CMK (cell line): ENCODE results near the gene ANTXR2.

Experiments
- DNase-seq: peaks from one replicate; pipeline ENCODE4 v3.0.0-alpha.2; 2010; ENCODE audit warnings: low read depth

The ANTXR2 gene

GRCh38 chr4:80092088-80092487, 19.1 kb upstream of the ANTXR2 start:
- no peak for DNase-seq

GRCh38 chr4:80091688-80092087, 18.7 kb upstream of the ANTXR2 start:
- no peak for DNase-seq

DNA sequence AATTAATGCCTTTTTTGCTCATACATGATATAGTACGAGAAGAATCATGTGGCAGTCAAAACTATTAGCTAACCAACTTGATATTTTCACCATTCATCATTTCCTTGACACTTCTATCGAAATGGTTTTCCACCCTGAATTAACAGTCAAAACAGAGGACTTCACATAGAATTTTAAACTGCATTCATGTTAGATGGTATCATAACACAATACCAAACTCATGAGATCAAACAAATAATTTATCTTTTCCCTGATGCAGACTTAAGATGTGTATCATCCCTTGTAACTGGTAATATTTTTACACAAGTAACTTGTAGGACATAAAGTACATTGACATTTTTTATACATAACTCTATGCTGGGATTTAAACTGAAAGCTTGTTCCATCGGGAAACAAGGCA, 18.2 kb upstream of the ANTXR2 start:
- DNase-seq, result no peak

- DNase-seq, result no peak
Measured at GRCh38 chr4:80090090-80090489, 17.1 kb upstream of the ANTXR2 start.

DNA sequence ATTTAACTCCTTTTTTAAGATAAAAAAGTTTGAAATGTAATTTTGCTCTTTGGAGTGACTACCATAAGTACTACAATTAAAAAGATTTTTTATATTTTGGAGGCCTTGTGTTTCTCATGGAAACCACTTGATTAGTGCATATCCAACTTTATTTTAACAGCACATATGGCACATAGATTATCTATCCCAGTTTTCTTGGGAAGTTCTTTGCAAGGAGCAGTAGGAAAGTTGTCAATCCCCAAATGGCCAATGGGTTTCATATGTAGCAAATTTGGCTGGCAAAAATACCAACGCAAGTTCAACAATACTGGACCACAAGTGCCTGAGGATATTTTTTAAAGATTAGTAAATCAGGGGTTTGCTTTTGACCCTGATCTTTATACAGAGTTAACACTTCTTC, 15.4 kb upstream of the ANTXR2 start:
- no peak for DNase-seq

GRCh38 chr4:80086296-80086695, 13.3 kb upstream of the ANTXR2 start:
- no peak for DNase-seq

DNA sequence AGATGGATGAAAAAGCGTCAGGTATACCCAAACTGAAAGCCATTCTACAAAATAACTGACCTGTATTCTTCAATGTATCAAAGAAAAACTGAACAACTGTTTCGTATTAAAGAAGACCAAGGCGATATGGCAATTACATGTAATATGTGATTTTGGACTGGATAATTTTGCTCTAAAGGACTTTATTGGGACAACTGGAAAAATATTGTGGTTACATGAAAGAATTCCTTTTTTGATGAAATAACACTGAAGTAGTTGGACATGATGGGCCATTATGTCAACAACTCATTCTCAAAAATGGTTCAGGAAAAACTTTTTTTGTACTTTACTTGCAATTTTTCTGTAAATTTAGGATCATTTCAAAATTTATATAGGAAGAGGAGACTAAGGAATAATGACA, 12.1 kb upstream of the ANTXR2 start:
- DNase-seq, result no peak

DNA sequence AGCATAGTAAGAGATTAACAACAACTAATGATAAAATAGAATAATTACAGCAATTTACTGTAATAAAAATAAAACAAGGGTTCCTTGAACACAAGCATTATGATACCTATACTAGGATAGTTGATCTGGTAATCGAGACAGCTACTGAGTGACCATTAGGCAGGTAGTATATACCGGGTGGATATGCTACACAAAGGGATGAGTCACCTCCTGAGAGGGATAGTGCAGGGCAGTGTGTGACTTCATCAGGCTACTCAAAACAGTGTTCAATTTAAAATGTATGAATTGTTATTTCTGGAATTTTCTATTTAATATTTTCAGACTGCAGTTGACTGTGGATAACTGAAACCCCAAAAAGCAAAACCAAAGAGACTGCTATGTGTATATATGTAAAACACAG, 9.7 kb upstream of the ANTXR2 start:
- DNase-seq, result no peak

DNA sequence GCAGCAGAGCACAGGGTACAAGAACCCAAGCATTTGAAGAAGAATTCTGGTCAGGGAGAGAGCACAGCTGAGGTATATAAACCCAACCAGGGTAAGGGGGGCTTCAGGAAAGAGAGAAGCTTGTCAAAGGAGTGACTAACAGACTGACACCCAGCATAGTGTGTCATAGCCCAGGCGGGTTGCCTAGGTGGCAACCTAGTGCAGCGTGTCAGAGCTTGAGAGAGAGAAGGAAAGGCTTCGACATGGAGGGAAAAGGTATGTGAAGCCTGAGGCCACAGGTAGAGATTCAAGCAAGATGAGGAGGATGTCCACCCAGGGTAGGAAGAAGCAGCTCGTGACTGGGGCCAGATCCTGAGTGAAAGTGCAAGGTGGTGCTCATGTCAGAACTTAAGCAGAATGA, 8.5 kb upstream of the ANTXR2 start:
- no peak for DNase-seq

- no peak for DNase-seq
Measured at GRCh38 chr4:80079255-80079923, 6.4 kb upstream of the ANTXR2 start.

DNA sequence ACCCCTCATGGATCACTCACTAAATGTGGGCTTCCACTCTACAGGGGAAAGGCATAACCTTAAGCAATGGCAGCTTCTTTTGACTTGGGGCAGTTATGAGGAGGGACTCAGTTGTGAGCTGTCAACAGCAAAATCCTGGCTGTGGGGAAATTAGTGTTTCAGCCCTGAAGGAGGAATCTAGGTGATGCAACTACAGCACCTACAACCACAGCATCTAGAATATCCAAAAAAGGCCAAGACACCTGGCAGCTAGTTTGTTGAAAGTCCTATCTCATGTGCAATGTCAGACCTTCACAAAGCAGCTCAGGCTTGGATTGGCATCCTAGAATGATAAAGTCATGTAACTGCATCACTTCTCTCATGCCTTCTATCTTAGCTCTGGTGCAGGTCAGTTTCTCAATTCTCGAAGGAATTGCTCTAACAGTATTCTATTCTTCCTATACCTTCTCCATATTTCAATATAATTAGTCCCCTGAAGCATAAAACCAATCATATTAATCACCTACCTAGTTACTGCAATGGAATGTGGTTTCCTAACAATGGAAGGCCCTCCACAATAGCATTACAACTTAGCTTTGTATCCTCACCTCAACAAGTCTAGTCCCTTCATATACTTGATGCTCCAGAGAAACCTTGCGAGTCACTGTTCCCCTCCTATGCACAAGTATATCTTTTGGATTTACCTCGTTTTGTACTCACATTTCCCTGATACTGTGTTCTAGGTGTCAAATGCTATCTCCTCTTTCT, 5.5 kb upstream of the ANTXR2 start:
- DNase-seq, result no peak

GRCh38 chr4:80077639-80078038, 4.6 kb upstream of the ANTXR2 start:
- no peak for DNase-seq

DNA sequence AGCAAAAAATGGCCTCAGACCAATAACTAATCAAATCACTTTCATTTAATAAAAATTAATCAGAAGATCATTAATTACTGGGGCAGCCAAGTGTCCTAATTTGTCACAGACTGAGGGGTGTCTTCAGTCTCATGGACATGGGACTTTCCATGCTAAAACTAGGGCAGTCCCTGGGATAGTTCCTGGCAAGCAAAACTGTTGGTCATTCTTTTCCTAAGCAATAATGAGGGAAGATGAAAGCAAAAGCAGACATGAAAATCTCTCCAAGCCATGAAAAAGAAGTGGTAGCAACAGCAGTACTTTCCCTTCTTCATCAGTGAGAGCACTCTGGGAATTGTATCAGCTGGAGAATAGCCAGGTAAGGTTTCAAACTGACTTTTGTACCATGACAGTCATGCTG, 3.7 kb upstream of the ANTXR2 start:
- DNase-seq, result no peak

- DNase-seq, result no peak
Measured at GRCh38 chr4:80075995-80076675, 3.1 kb upstream of the ANTXR2 start.

- DNase-seq, result no peak
Measured at GRCh38 chr4:80074651-80075050, 1.6 kb upstream of the ANTXR2 start.

GRCh38 chr4:80074069-80074468, 1.0 kb upstream of the ANTXR2 start:
- no peak for DNase-seq

- DNase-seq, result no peak
Measured at GRCh38 chr4:80073473-80074008, 512 bp upstream of the ANTXR2 start.

- no peak for DNase-seq
Measured at GRCh38 chr4:80072228-80072743, 743 bp downstream of the ANTXR2 start.

DNA sequence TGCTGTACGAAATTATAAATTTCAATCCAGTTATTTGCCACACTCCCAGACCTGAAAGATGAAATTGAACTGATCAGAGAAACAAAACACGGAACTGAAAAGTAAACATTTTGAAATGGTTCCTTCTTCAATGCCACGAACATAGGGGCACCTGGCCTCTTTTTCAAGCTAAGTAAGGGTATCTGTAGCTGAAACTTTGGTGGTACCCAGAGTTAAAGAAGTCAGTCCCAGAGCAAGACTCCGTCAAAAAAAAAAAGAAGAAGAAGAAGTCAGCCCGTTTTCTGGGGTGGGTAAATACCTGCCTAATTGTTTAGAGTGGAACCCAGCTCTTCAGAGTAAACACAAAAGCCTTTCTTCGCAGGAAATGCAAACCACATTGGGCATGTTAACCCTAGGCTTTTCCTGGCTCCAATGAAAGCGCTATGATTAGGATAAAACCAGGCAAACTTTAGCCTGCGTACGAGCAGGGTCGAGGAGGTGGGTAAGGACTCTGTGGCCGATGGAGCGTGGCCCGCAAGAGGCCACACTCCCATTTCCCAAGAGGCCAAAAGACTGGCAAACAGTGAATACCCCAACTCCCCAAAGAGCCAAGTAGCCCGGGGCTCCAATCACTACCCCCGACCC, 1.3 kb downstream of the ANTXR2 start:
- no peak for DNase-seq

DNA sequence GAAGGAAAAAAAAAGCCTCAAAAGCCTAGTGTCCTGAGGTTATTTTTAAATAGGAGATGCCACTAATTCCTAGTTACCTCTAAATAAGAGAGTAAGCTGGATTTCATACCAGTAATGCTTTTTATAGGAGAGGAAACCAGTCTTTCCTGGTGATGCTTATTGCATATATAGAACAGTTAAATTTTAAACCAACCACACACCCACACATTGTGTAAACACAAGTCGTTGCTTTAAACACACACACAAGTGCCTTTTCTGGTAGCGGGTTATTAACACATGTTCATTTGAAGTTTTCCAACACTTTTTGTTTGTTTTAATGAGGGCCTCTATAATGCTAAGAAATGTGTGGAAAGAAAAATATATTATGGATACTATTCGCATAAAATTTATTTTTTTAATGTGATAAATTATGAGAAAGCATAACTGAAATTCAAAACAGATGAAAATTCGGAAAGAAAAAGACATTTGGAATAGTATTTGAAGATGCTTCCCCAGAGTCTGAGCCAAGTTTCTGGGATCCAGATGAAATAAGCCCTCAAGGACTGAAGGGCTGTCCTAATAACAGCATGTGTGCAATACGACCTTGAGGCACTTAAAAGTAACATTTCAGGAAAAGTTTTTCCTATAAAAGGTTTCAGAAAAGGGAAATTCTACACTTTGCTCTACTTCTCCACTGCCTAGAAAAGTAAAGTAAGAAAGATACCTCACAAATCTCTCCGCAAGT, 2.0 kb downstream of the ANTXR2 start:
- no peak for DNase-seq

- no peak for DNase-seq
Measured at GRCh38 chr4:80069837-80070731, 2.9 kb downstream of the ANTXR2 start.
